HL-60 (cell line): Measurements from ENCODE around the gene PDCD7.

Source experiments
- DNase-seq, 2 experiments: peaks; one replicate each; pipeline ENCODE4 v3.0.0-alpha.2; 2010 to 2020; ENCODE audit warnings: low read depth in 1 of 2, low spot score in 1 of 2
- H3K27ac ChIP-seq: fragments of 250-450 bp; sonication (Bioruptor Pico); replicated peaks from 2 replicates; pipeline ENCODE4 v1.5.1; 2020; ENCODE audit warnings: mild to moderate bottlenecking, moderate library complexity
- H3K27me3 ChIP-seq: fragments of 250-450 bp; sonication (Bioruptor Pico); 2 replicates; pipeline ENCODE4 v1.5.1; 2021; ENCODE audit warnings: mild to moderate bottlenecking, moderate library complexity; ENCODE audit not compliant: insufficient read depth, poor library complexity, severe bottlenecking
- H3K4me3 ChIP-seq: replicated peaks from 2 replicates; pipeline ENCODE4 v1.5.1; 2011; ENCODE audit warnings: mild to moderate bottlenecking, control low read depth, low read length; ENCODE audit not compliant: insufficient read depth
- GABPA ChIP-seq: IDR thresholded peaks from 2 replicates; pipeline ENCODE4 v1.6.1; 2012; ENCODE audit warnings: low read depth
- POLR2AphosphoS5 ChIP-seq: IDR thresholded peaks from 2 replicates; pipeline ENCODE4 v1.6.1; 2012; ENCODE audit warnings: low read depth
- SPI1 ChIP-seq: IDR thresholded peaks from 2 replicates; pipeline ENCODE4 v1.6.1; 2012; ENCODE audit warnings: low read depth, mild to moderate bottlenecking, borderline replicate concordance
- TF ChIP-seq, protein P1 (sequence below): IDR thresholded peaks from 2 replicates; pipeline ENCODE4 v1.6.1; 2012; ENCODE audit warnings: low read depth; ENCODE audit not compliant: insufficient replicate concordance
- TF ChIP-seq, protein P2 (sequence below): IDR thresholded peaks from one replicate; pipeline ENCODE4 v1.5.1; 2011; ENCODE audit warnings: low read length, control low read depth, inconsistent platforms; ENCODE audit not compliant: insufficient read depth

Gene PDCD7

GRCh38 chr15:65097651-65098263 lies 35.9 kb downstream of the PDCD7 start:
- no peak for DNase-seq

DNA sequence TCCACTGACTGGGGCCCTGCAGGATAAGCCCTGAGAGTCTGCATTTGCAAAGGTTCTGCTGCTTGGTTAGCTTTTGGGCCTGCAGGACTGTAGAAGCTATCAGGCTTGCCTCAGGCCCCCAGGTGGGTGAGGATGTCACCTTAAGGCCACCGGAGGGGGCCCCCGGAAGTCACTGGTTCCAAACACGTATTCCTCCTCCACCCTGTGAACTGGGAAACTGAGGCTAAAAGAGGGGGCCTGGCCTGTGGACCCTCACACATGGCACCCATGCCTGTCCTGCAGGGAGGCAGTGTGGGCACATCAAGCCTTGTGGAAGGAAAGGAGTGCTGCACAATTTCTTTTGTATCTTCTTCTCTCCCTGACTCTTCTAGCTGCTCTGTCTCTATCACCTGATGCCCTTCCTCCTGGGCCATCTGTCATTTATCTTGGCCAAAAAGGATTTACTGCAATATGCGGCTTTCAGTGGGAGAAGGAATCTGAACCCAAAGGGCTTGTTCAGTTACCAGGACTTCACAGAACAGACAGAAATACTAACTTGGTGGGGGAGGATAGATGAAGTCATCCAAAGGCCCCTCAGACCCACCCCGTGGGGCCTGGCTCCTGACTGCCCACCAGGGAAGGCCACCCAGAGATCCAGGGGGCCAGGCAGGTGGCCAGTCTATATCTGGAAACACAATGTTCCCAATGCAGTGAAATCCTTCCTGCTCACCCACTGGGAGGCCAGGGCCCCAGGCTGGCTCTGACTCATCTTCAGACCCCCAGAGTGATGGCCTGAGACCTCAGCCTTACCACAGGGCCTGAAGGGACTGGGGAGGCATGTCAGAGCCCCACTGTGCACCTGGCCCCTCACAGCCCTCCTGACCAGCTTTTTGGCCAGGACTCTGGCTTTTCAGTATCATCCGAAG lies 36.9 kb downstream of the PDCD7 start:
- no peak for DNase-seq
- Histone ChIP-seq H3K4me3 (no peak overlapping the region), H3K27me3 (no peaks in the 10 kb centered on the region), H3K27ac (no peak overlapping the region)
- no peak for TF ChIP-seq POLR2AphosphoS5
- no peak for TF ChIP-seq GABPA
- TF ChIP-seq SPI1, result no peak
- TF ChIP-seq, protein P1, sequence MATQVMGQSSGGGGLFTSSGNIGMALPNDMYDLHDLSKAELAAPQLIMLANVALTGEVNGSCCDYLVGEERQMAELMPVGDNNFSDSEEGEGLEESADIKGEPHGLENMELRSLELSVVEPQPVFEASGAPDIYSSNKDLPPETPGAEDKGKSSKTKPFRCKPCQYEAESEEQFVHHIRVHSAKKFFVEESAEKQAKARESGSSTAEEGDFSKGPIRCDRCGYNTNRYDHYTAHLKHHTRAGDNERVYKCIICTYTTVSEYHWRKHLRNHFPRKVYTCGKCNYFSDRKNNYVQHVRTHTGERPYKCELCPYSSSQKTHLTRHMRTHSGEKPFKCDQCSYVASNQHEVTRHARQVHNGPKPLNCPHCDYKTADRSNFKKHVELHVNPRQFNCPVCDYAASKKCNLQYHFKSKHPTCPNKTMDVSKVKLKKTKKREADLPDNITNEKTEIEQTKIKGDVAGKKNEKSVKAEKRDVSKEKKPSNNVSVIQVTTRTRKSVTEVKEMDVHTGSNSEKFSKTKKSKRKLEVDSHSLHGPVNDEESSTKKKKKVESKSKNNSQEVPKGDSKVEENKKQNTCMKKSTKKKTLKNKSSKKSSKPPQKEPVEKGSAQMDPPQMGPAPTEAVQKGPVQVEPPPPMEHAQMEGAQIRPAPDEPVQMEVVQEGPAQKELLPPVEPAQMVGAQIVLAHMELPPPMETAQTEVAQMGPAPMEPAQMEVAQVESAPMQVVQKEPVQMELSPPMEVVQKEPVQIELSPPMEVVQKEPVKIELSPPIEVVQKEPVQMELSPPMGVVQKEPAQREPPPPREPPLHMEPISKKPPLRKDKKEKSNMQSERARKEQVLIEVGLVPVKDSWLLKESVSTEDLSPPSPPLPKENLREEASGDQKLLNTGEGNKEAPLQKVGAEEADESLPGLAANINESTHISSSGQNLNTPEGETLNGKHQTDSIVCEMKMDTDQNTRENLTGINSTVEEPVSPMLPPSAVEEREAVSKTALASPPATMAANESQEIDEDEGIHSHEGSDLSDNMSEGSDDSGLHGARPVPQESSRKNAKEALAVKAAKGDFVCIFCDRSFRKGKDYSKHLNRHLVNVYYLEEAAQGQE, result no peak
- TF ChIP-seq, protein P2, sequence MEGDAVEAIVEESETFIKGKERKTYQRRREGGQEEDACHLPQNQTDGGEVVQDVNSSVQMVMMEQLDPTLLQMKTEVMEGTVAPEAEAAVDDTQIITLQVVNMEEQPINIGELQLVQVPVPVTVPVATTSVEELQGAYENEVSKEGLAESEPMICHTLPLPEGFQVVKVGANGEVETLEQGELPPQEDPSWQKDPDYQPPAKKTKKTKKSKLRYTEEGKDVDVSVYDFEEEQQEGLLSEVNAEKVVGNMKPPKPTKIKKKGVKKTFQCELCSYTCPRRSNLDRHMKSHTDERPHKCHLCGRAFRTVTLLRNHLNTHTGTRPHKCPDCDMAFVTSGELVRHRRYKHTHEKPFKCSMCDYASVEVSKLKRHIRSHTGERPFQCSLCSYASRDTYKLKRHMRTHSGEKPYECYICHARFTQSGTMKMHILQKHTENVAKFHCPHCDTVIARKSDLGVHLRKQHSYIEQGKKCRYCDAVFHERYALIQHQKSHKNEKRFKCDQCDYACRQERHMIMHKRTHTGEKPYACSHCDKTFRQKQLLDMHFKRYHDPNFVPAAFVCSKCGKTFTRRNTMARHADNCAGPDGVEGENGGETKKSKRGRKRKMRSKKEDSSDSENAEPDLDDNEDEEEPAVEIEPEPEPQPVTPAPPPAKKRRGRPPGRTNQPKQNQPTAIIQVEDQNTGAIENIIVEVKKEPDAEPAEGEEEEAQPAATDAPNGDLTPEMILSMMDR, result no peak

More at GRCh38 chr15:65097651-65098263, 35.9 kb downstream of the PDCD7 start:
- no peak for TF ChIP-seq POLR2AphosphoS5
- TF ChIP-seq SPI1, result no peak
- TF ChIP-seq, protein P2, result no peak
- no peak for TF ChIP-seq GABPA
- TF ChIP-seq, protein P1, result no peak
- no peak overlapping the region for H3K27ac ChIP-seq
- H3K4me3 ChIP-seq, result no peak overlapping the region
- no peaks in the 10 kb centered on the region for H3K27me3 ChIP-seq

GRCh38 chr15:65095747-65096104 lies 37.9 kb downstream of the PDCD7 start:
- no peak for TF ChIP-seq GABPA
- TF ChIP-seq SPI1, result no peak
- no peak for TF ChIP-seq POLR2AphosphoS5
- TF ChIP-seq, protein P2, result no peak
- TF ChIP-seq, protein P1, result no peak
- no peak for DNase-seq
- no peaks in the 10 kb centered on the region for H3K27me3 ChIP-seq
- H3K4me3 ChIP-seq, result no peak overlapping the region
- H3K27ac ChIP-seq, result no peak overlapping the region
